ENCODE measurements around the gene ATP5PD.

Gene ATP5PD

GRCh38 chr17:75061055-75061438 lies 14.3 kb upstream of the ATP5PD start:
- Histone ChIP-seq H3K9me2 (ENCODE audit: low read depth, low read length) (no peaks in the 10 kb centered on the region), H3K4me2 (ENCODE audit: low read length) (no peak overlapping the region), H4K20me1 (ENCODE audit: insufficient read depth, low read length) (no peaks in the 10 kb centered on the region), H3K27ac (ENCODE audit: low read depth, low read length, poor library complexity, severe bottlenecking) (no peak overlapping the region), H2AFZ (ENCODE audit: low read length) (no peak overlapping the region), H3K36me3 (ENCODE audit: insufficient read depth, low read length) (peaks cover 38% of the 10 kb centered on the region), H3K79me2 (ENCODE audit: insufficient read depth, low read length) (no peaks in the 10 kb centered on the region), H3K9me3 (ENCODE audit: low read length) (no peaks in the 10 kb centered on the region), H3K4me1 (ENCODE audit: insufficient read depth, low read length, severe bottlenecking) (no peaks in the 10 kb centered on the region), H3F3A (ENCODE audit: insufficient read depth, low read length) (no peaks in the 10 kb centered on the region), H3K27me3 (ENCODE audit: insufficient read depth, low read length) (no peaks in the 10 kb centered on the region), H3K4me3 (ENCODE audit: low read depth, low read length, poor library complexity, severe bottlenecking) (no peak overlapping the region), H3K9ac (ENCODE audit: low read length) (no peak overlapping the region)
- no peak for TF ChIP-seq EZH2 (IDR thresholded peaks at IDR 0.05; ENCODE audit: borderline replicate concordance, low read length)
- TF ChIP-seq, protein P1, sequence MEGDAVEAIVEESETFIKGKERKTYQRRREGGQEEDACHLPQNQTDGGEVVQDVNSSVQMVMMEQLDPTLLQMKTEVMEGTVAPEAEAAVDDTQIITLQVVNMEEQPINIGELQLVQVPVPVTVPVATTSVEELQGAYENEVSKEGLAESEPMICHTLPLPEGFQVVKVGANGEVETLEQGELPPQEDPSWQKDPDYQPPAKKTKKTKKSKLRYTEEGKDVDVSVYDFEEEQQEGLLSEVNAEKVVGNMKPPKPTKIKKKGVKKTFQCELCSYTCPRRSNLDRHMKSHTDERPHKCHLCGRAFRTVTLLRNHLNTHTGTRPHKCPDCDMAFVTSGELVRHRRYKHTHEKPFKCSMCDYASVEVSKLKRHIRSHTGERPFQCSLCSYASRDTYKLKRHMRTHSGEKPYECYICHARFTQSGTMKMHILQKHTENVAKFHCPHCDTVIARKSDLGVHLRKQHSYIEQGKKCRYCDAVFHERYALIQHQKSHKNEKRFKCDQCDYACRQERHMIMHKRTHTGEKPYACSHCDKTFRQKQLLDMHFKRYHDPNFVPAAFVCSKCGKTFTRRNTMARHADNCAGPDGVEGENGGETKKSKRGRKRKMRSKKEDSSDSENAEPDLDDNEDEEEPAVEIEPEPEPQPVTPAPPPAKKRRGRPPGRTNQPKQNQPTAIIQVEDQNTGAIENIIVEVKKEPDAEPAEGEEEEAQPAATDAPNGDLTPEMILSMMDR (IDR thresholded peaks at IDR 0.05; ENCODE audit: low read length), result no peak

- Histone ChIP-seq H3K4me3 (ENCODE audit: low read depth, low read length, poor library complexity, severe bottlenecking) (no peak overlapping the region), H3K27me3 (ENCODE audit: insufficient read depth, low read length) (no peaks in the 10 kb centered on the region), H3K9me3 (ENCODE audit: low read length) (no peaks in the 10 kb centered on the region), H3K9me2 (ENCODE audit: low read depth, low read length) (no peaks in the 10 kb centered on the region), H3F3A (ENCODE audit: insufficient read depth, low read length) (no peaks in the 10 kb centered on the region), H3K9ac (ENCODE audit: low read length) (no peak overlapping the region), H2AFZ (ENCODE audit: low read length) (no peak overlapping the region), H3K36me3 (ENCODE audit: insufficient read depth, low read length) (peaks cover 38% of the 10 kb centered on the region), H3K4me1 (ENCODE audit: insufficient read depth, low read length, severe bottlenecking) (no peaks in the 10 kb centered on the region), H3K79me2 (ENCODE audit: insufficient read depth, low read length) (no peaks in the 10 kb centered on the region), H3K27ac (ENCODE audit: low read depth, low read length, poor library complexity, severe bottlenecking) (no peak overlapping the region), H4K20me1 (ENCODE audit: insufficient read depth, low read length) (no peaks in the 10 kb centered on the region), H3K4me2 (ENCODE audit: low read length) (no peak overlapping the region)
- TF ChIP-seq, protein P1 (IDR thresholded peaks at IDR 0.05; ENCODE audit: low read length), result no peak
- no peak for TF ChIP-seq EZH2 (IDR thresholded peaks at IDR 0.05; ENCODE audit: borderline replicate concordance, low read length)
These were observed 13.8 kb upstream of the ATP5PD start for GRCh38 chr17:75060434-75061054.

DNA sequence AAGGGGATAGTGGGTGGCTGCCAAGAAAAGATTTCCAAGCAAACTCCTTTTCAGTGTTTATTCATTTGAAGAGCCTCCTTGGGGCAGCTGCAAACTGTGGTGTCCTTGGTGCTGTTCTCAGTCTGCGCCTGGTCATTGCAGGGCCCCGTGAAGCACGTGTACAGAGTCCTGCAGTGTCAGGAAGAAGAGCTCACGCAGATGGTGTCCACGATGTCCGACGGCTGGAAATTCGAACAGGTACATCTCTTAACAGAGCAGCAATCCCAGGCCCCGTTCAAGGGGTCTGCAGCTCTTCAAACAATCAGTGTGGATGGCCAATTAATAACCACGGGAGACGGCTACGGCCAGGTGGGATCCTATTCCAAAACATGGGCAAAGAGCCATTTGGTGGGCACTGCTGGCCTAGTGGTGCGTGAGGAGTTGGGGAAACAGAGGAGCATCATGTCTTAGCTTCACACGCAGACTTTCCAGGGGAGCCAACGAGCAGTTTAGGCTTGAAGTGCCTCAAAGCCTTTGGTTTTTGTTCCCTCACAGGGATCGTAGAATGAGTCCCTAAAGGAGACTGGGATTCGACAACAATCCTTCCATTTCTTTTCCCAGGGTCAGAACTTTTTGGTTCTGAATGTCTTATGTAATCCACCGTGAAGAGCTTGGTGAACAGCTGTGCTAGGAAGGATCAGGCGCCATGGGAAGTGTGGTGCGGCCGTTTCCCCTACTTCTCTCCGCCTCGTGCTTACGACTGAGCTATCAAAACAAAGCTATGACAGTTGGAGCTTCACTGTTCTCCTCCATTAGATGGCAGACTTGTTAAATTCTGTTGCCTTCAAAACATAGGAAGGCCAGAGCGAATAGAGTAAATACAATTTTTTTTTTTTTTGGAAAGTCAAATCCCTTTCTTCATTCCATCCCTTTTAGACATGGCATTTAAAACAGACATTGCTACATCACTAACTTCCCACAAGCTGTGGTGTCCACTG lies 12.9 kb upstream of the ATP5PD start:
- no peaks in the 10 kb centered on the region for H3K79me2 ChIP-seq (ENCODE audit: insufficient read depth, low read length)
- H3K4me1 ChIP-seq (ENCODE audit: insufficient read depth, low read length, severe bottlenecking), result no peaks in the 10 kb centered on the region
- no peaks in the 10 kb centered on the region for H3K9me2 ChIP-seq (ENCODE audit: low read depth, low read length)
- H4K20me1 ChIP-seq (ENCODE audit: insufficient read depth, low read length), result no peaks in the 10 kb centered on the region
- H3F3A ChIP-seq (ENCODE audit: insufficient read depth, low read length), result no peaks in the 10 kb centered on the region
- H3K9me3 ChIP-seq (ENCODE audit: low read length), result no peaks in the 10 kb centered on the region
- no peak for TF ChIP-seq EZH2 (IDR thresholded peaks at IDR 0.05; ENCODE audit: borderline replicate concordance, low read length)
- TF ChIP-seq, protein P1 (IDR thresholded peaks at IDR 0.05; ENCODE audit: low read length), result peak; percentile 31; the same call in 1 of the 2 replicates
- H3K36me3 ChIP-seq (ENCODE audit: insufficient read depth, low read length), result peaks cover 38% of the 10 kb centered on the region
- no peak overlapping the region for H3K9ac ChIP-seq (ENCODE audit: low read length)
- H3K4me2 ChIP-seq (ENCODE audit: low read length), result no peak overlapping the region
- H3K27ac ChIP-seq (ENCODE audit: low read depth, low read length, poor library complexity, severe bottlenecking), result no peak overlapping the region
- no peak overlapping the region for H3K4me3 ChIP-seq (ENCODE audit: low read depth, low read length, poor library complexity, severe bottlenecking)
- no peak overlapping the region for H2AFZ ChIP-seq (ENCODE audit: low read length)
- no peaks in the 10 kb centered on the region for H3K27me3 ChIP-seq (ENCODE audit: insufficient read depth, low read length)

Data from OCI-LY1 (cell line).